HG03521 (cell line): ENCODE measurements around the gene CPVL.

Experiments used
- ATAC-seq: cut with Tn5 transposase; IDR thresholded peaks from one replicate; pipeline ENCODE4 v1.9.1; 2021; ENCODE audit warnings: mild to moderate bottlenecking, moderate library complexity; ENCODE audit not compliant: unreplicated experiment

CPVL gene

GRCh38 chr7:29146057-29146706 lies at the start of gene CPVL:
Gene CPVL (minus strand): TSS chr7:29146537. CDS start chr7:29121061, 25,476 bp downstream.
- ATAC-seq: no peak

DNA sequence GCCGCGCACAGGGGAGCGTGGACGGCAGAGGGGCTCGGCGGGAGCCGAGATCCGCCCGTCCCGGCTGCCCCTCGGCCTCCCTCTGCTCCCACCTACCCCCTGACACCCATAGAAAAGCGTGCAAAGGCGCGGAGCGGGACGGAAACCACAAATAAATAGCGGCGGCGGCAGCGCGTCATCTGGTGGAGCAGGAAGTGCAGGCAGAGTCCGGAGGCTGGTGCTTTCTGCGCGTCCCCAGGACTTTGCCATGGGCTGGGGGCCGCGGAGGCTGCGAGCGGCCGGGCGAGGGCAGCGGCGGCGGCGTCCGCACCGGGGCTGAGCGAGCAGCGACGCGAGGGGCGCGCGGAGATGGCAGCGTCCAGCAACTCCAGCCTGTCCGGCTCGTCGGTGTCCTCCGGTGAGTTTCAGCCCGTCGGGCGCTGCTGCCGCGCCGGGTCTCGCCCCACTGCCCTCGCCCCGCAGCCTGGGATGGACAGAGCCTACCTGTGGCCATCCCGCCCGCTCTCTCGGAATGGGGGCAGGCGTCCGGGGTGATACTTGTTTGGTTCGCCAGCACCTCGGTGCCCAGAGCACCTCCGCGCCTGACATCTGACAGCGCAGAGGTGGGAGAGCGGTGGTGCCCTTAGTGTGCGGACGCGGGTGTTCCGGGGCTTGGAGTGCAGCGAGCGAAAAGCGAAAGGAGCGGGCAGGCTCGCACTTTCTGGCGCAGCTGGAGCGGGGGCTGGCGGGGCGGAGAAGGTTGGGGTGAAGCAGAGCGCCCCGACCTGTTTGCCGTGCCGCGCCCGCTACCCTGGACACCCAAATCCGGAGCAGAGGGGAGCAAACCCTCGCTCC lies 48.5 kb upstream of the CPVL start, which contains the start of gene CHN2:
TSS of gene CHN2 (plus strand) at position 182 of the 834 bp plus-strand sequence.
- no peak for ATAC-seq

GRCh38 chr7:29194206-29194593 lies 47.9 kb upstream of the CPVL start:
- ATAC-seq: no peak

GRCh38 chr7:29193316-29194205 lies 47.2 kb upstream of the CPVL start:
- ATAC-seq: no peak

DNA sequence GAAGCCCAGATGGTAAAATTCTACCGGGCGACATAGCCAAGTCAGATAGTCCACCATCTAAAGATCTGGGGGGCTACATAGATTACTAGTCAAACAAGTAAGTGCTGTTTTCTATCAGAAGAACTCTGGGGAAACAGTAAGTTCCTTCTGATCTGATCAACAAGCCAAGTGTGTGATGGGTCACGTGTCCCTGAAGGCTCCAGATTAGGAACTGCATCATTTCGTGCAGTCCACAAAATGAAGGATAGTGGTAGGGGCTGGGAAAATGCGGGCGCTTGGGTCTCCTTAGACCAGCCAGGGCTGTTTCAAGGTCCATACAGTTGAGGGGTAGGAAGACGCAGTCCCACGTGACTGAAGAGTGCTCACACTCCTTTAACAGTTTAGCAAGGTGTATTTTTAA lies 46.5 kb upstream of the CPVL start:
- no peak for ATAC-seq

- no peak for ATAC-seq
These were observed 46.0 kb upstream of the CPVL start for GRCh38 chr7:29192323-29192722.

- no peak for ATAC-seq
These were observed 44.2 kb upstream of the CPVL start for GRCh38 chr7:29190349-29191045.

GRCh38 chr7:29189743-29190201 lies 43.4 kb upstream of the CPVL start:
- ATAC-seq: no peak

DNA sequence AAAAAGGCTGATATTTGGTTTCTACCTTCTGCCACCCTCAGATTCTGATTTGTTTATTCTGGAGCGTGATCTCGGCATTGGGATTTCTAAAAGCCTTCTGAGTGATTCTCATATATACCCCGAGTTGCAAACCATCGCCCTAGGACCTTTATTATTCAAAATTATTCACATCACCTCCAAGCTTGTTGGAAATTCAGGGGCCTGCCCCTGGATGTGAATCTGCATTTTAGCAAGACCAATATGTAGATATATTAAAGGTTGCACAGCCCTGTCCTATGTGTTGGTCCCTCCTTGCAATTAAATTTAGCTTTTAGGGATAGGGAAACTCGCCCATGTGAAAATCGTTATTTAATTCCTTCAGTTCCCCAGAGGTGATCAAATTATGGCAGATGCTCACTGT lies 39.3 kb upstream of the CPVL start:
- no peak for ATAC-seq

DNA sequence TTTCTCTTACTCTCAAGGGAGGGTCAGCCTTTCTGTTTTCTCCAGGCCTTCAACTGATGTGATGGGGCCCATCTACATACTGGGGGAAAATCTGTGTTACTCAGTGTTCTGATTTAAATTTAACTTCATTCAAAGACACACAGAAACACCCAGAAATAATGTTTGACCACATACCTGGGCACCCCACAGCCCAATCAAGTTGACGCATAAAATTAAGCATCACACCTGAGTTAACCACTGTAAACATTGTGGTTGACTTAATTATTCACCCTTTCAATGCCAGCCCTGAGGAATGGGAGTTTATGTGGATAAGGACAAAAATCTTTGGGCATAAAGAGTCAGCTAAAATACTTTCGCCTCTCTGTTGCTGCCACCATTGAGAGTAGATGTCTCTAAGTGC lies 38.3 kb upstream of the CPVL start:
- ATAC-seq: no peak

GRCh38 chr7:29179115-29179514 lies 32.8 kb upstream of the CPVL start:
- ATAC-seq: no peak

GRCh38 chr7:29177963-29178600 lies 31.7 kb upstream of the CPVL start:
- ATAC-seq: no peak

DNA sequence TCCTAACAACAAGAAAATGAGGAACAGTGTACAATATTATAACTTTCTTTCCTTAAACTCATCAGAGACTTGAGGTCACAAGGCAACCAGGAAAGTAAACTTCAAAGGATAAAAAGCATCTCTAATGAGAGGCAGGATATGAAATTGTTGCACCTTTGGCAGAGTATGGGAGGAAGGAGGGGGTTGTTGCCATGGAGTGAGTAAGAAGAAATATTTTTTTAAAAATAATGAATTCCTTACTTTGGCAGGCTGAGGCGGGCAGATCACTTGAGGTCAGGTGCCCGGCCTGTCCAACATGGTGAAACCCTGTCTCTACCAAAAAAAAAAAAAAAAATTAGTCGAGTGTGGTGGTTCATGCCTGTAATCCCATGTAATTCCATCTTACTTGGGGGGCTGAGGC lies 27.1 kb upstream of the CPVL start:
- no peak for ATAC-seq

DNA sequence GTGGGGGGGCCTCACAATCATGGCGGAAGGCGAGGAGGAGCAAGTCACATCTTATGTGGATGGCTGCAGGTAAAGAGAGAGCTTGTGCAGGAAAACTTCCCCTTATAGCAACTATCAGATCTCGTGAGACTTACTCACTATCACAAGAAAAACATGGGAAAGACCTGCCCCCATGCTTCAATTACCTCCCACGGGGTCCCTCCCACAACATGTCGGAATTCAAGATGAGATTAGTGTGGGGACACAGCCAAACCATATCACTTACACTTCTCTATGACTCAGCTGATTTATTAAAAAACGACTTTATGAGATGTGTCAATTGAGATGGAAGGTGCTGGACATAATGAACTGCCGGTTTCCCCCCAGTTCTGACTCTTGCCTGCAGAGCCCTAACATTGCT lies 24.4 kb upstream of the CPVL start:
- no peak for ATAC-seq

- ATAC-seq: no peak
These were observed 21.4 kb upstream of the CPVL start for GRCh38 chr7:29167721-29168120.

GRCh38 chr7:29163854-29164253 lies 17.5 kb upstream of the CPVL start:
- no peak for ATAC-seq

DNA sequence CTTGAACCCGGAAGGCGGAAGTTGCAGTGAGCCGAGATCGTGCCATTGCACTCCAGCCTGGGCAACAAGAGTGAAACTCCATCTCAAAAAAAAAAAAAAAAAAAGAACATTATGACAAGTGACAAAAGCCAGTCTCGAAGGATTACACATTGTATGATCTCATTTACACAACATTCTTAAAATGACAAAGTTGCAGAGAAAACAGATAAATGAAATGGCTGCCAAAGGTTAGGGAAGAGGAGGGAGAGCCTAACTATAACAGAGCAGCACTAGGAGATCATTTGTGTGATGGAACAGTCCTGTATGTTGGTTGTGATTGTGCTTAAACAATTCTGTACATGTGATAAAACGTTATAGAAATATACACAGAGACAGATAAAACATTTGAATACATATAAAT lies 16.2 kb upstream of the CPVL start:
- no peak for ATAC-seq

DNA sequence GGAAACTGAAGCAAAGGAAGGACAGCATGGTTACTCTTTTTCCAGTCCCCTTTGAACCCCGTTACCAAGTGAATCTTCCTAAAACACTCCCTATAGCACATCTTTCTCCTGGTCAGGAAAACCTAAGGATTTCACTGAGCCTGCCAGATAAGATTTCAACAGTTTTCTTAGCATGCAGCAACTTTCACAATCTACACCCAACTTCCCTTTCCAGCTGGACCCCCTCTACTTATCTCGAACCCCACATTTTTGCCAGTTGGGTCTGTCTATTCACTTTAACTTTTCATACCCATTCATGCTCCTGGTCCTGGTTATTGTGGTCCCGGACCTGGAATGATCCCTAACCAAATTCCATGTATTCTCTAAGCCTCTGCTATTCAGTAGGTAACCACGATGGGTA lies 14.9 kb upstream of the CPVL start:
- no peak for ATAC-seq

DNA sequence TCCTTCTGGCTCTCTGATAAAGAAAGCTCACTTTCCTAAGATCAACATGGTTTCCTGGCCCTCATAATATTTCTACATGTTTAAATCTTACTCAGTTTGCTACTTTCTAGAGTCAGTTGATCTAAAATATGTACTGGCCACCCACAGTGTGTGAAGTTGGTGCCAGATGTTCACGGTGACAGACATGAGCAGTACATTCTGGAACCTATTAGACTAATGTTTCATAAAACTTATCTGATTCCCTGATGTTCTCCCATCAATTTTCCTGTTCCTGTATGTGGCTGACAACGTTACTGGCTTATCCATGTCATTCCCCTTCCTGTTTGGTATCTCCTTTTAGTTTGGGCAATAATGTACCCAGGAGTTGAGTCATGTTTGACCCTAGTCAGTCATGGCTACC lies 13.7 kb upstream of the CPVL start:
- ATAC-seq: no peak

DNA sequence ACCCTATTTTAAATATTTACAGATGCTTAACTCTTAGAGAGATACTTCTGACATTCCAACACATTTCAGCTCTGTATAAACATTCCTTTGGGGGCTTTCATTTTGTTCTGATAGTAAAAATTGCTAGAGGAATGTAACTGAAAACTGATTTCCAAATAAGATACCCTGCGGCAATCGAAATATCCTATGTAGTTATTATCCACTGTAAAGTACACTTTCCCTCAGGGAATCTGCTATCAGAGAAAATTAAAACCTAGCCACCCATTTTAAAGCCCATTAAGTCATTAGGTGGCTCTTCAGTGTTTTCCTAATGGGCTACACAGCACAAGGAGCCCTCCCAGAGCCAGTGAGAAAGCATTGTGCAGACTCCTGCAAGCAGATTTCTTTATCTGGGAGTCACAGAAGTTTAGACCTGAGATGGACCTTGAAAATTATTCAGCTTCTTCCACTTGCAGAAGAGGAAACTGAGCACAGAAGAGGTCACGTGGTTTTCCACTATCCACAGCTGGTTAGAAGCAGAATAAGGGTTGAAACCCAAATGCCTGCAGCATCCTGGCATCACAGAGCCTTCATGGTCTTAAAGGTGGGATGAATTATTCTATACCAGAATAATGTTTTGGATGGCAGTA lies 12.6 kb upstream of the CPVL start:
- ATAC-seq: no peak
